ENCODE measurements around the gene NONO. TPM values are rescaled to one million over a fixed set of nuclear protein-coding genes. Genes with fewer than 3 reads are reported as not detected.
"Not testable (repeated sequence)": the region's sequence is repeated elsewhere in the genome, so short reads cannot be mapped to it uniquely, and the experiment has no call there.

NONO gene
- polyA plus RNA-seq, 1 donor from 2014 or later = 444 TPM

DNA sequence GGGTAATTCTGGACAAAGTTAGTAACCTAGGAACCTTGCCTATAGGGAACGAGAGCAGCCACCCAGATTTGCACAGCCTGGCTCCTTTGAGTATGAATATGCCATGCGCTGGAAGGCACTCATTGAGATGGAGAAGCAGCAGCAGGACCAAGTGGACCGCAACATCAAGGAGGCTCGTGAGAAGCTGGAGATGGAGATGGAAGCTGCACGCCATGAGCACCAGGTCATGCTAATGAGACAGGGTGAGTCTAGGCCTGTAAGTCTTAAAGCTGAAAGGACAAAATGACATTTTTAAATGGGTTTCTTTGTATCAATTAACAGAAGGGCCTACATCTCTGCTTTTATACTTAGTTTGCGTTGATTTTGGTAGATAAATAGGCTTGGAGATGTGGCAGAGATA is 13.4 kb downstream of the NONO start:
- Histone ChIP-seq H3K27ac (ENCODE audit: low read length) (no peak overlapping the region), H4K20me1 (ENCODE audit: insufficient read depth) (no peaks in the 10 kb centered on the region), H3K9ac (ENCODE audit: low read length) (no peak overlapping the region), H3K79me2 (replicated peaks; ENCODE audit: insufficient read depth, low read length) (no peaks in the 10 kb centered on the region), H3K27me3 (ENCODE audit: insufficient read depth, low read depth, low read length) (no peaks in the 10 kb centered on the region), H2AFZ (ENCODE audit: low read depth, low read length) (no peak overlapping the region), H3F3A (ENCODE audit: insufficient read depth, low read length, poor library complexity, severe bottlenecking) (no peaks in the 10 kb centered on the region), H3K4me3 (ENCODE audit: low read length) (no peak overlapping the region), H3K4me2 (ENCODE audit: low read length) (no peak overlapping the region), H3K9me3 (ENCODE audit: low read length) (no peaks in the 10 kb centered on the region), H3K36me3 (ENCODE audit: insufficient read depth, low read length) (no peaks in the 10 kb centered on the region), H3K9me2 (ENCODE audit: insufficient read depth, low read length) (no peaks in the 10 kb centered on the region)
- TF ChIP-seq MXI1 (conservative IDR thresholded peaks at IDR 0.05; ENCODE audit: poor library complexity, severe bottlenecking) (no peak), POLR2AphosphoS5 (IDR thresholded peaks at IDR 0.05) (no peak), EZH2 (IDR thresholded peaks at IDR 0.05; ENCODE audit: borderline replicate concordance, insufficient read depth, low read length, poor library complexity, severe bottlenecking) (no peak), TAF1 (IDR thresholded peaks at IDR 0.05; ENCODE audit: low read depth) (no peak)
- TF ChIP-seq, protein P1, sequence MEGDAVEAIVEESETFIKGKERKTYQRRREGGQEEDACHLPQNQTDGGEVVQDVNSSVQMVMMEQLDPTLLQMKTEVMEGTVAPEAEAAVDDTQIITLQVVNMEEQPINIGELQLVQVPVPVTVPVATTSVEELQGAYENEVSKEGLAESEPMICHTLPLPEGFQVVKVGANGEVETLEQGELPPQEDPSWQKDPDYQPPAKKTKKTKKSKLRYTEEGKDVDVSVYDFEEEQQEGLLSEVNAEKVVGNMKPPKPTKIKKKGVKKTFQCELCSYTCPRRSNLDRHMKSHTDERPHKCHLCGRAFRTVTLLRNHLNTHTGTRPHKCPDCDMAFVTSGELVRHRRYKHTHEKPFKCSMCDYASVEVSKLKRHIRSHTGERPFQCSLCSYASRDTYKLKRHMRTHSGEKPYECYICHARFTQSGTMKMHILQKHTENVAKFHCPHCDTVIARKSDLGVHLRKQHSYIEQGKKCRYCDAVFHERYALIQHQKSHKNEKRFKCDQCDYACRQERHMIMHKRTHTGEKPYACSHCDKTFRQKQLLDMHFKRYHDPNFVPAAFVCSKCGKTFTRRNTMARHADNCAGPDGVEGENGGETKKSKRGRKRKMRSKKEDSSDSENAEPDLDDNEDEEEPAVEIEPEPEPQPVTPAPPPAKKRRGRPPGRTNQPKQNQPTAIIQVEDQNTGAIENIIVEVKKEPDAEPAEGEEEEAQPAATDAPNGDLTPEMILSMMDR (IDR thresholded peaks at IDR 0.05; ENCODE audit: poor library complexity, severe bottlenecking) = no peak
- TF ChIP-seq, protein P2, sequence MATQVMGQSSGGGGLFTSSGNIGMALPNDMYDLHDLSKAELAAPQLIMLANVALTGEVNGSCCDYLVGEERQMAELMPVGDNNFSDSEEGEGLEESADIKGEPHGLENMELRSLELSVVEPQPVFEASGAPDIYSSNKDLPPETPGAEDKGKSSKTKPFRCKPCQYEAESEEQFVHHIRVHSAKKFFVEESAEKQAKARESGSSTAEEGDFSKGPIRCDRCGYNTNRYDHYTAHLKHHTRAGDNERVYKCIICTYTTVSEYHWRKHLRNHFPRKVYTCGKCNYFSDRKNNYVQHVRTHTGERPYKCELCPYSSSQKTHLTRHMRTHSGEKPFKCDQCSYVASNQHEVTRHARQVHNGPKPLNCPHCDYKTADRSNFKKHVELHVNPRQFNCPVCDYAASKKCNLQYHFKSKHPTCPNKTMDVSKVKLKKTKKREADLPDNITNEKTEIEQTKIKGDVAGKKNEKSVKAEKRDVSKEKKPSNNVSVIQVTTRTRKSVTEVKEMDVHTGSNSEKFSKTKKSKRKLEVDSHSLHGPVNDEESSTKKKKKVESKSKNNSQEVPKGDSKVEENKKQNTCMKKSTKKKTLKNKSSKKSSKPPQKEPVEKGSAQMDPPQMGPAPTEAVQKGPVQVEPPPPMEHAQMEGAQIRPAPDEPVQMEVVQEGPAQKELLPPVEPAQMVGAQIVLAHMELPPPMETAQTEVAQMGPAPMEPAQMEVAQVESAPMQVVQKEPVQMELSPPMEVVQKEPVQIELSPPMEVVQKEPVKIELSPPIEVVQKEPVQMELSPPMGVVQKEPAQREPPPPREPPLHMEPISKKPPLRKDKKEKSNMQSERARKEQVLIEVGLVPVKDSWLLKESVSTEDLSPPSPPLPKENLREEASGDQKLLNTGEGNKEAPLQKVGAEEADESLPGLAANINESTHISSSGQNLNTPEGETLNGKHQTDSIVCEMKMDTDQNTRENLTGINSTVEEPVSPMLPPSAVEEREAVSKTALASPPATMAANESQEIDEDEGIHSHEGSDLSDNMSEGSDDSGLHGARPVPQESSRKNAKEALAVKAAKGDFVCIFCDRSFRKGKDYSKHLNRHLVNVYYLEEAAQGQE (IDR thresholded peaks at IDR 0.05; ENCODE audit: borderline replicate concordance) = no peak

DNA sequence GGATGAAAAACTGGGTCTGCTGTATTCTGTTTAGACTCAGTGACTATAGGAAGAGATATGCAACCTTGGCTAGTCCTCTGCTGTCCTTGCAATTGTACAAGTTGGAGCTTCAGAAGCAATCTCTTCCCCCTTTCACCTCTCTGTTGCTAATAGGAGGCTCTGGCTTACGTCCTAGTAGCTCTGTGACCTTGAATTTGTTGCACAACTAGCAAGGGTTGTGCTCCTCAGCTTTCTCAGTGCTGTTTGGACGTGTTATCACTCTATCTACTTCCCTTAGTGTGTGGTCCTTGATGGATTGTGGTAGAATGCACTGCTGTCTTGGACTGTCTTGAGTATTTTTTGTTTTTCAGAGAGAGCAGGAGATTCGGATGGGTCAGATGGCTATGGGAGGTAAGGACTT is 14.7 kb downstream of the NONO start:
- Histone ChIP-seq H3K27me3 (ENCODE audit: insufficient read depth, low read depth, low read length) (no peaks in the 10 kb centered on the region), H3K9me3 (ENCODE audit: low read length) (no peaks in the 10 kb centered on the region), H3K4me3 (ENCODE audit: low read length) (no peak overlapping the region), H3K9ac (ENCODE audit: low read length) (no peak overlapping the region), H3K27ac (ENCODE audit: low read length) (no peak overlapping the region), H3K4me2 (ENCODE audit: low read length) (no peak overlapping the region), H4K20me1 (ENCODE audit: insufficient read depth) (no peaks in the 10 kb centered on the region), H2AFZ (ENCODE audit: low read depth, low read length) (no peak overlapping the region), H3K9me2 (ENCODE audit: insufficient read depth, low read length) (no peaks in the 10 kb centered on the region), H3F3A (ENCODE audit: insufficient read depth, low read length, poor library complexity, severe bottlenecking) (no peaks in the 10 kb centered on the region), H3K36me3 (ENCODE audit: insufficient read depth, low read length) (no peaks in the 10 kb centered on the region), H3K79me2 (replicated peaks; ENCODE audit: insufficient read depth, low read length) (no peaks in the 10 kb centered on the region)
- TF ChIP-seq POLR2AphosphoS5 (IDR thresholded peaks at IDR 0.05) (no peak), EZH2 (IDR thresholded peaks at IDR 0.05; ENCODE audit: borderline replicate concordance, insufficient read depth, low read length, poor library complexity, severe bottlenecking) (no peak), MXI1 (conservative IDR thresholded peaks at IDR 0.05; ENCODE audit: poor library complexity, severe bottlenecking) (no peak), TAF1 (IDR thresholded peaks at IDR 0.05; ENCODE audit: low read depth) (no peak), SMC3 (conservative IDR thresholded peaks at IDR 0.05; ENCODE audit: poor library complexity) (no peak), EP300 (conservative IDR thresholded peaks at IDR 0.05; ENCODE audit: poor library complexity, severe bottlenecking) (no peak), RAD21 (conservative IDR thresholded peaks at IDR 0.05) (no peak)
- TF ChIP-seq, protein P1 (IDR thresholded peaks at IDR 0.05; ENCODE audit: poor library complexity, severe bottlenecking) = no peak
- TF ChIP-seq, protein P2 (IDR thresholded peaks at IDR 0.05; ENCODE audit: borderline replicate concordance) = no peak

DNA sequence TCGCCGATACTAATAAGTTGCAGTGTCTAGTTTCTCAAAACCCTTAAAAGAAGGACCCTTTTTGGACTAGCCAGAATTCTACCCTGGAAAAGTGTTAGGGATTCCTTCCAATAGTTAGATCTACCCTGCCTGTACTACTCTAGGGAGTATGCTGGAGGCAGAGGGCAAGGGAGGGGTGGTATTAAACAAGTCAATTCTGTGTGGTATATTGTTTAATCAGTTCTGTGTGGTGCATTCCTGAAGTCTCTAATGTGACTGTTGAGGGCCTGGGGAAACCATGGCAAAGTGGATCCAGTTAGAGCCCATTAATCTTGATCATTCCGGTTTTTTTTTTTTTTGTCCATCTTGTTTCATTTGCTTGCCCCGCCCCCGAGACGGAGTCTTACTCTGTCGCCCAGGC is 16.6 kb downstream of the NONO start:
- H3K36me3 ChIP-seq (ENCODE audit: insufficient read depth, low read length); H3K27ac ChIP-seq (ENCODE audit: low read length); H3F3A ChIP-seq (ENCODE audit: insufficient read depth, low read length, poor library complexity, severe bottlenecking); H3K4me2 ChIP-seq (ENCODE audit: low read length); H2AFZ ChIP-seq (ENCODE audit: low read depth, low read length); H3K4me3 ChIP-seq (ENCODE audit: low read length); H4K20me1 ChIP-seq (ENCODE audit: insufficient read depth); H3K9me2 ChIP-seq (ENCODE audit: insufficient read depth, low read length); H3K9me3 ChIP-seq (ENCODE audit: low read length); H3K9ac ChIP-seq (ENCODE audit: low read length); H3K79me2 ChIP-seq (replicated peaks; ENCODE audit: insufficient read depth, low read length); H3K27me3 ChIP-seq (ENCODE audit: insufficient read depth, low read depth, low read length): not testable (repeated sequence)

All from neural cell (in vitro differentiated cells).